H9 (cell line): ENCODE data around the gene C1QA. TPM values are rescaled to one million over a fixed set of nuclear protein-coding genes. Genes with fewer than 3 reads are reported as not detected.

ENCODE experiments used
- DNase-seq: peaks from one replicate; pipeline ENCODE4 v3.0.0-alpha.2; 2017
- H2AFZ ChIP-seq: one replicate; pipeline ENCODE4 v1.6.1; 2013; ENCODE audit warnings: mild to moderate bottlenecking, low read length, control low read depth, moderate library complexity
- H2AK5ac ChIP-seq: 2 replicates; pipeline ENCODE4 v1.6.1; 2013; ENCODE audit warnings: low read length, control low read depth, mixed read lengths; ENCODE audit not compliant: insufficient read length
- H2BK120ac ChIP-seq: one replicate; pipeline ENCODE4 v1.6.1; 2013; ENCODE audit warnings: low read depth, mild to moderate bottlenecking, low read length, control low read depth, inconsistent platforms; ENCODE audit not compliant: poor library complexity, severe bottlenecking
- H2BK12ac ChIP-seq: 2 replicates; pipeline ENCODE4 v1.6.1; 2013; ENCODE audit warnings: low read length, control low read depth, mixed read lengths, low read depth; ENCODE audit not compliant: insufficient read length
- H2BK15ac ChIP-seq: 2 replicates; pipeline ENCODE4 v1.6.1; 2013; ENCODE audit warnings: low read depth, low read length, control low read depth
- H2BK20ac ChIP-seq: one replicate; pipeline ENCODE4 v1.6.1; 2013; ENCODE audit warnings: low read depth, mild to moderate bottlenecking, low read length, control low read depth, inconsistent platforms; ENCODE audit not compliant: poor library complexity, severe bottlenecking
- H2BK5ac ChIP-seq: 2 replicates; pipeline ENCODE4 v1.6.1; 2013; ENCODE audit warnings: low read length, control low read depth, mixed read lengths; ENCODE audit not compliant: insufficient read length
- H3K14ac ChIP-seq: 2 replicates; pipeline ENCODE4 v1.6.1; 2013; ENCODE audit warnings: low read length, control low read depth; ENCODE audit not compliant: insufficient read depth
- H3K18ac ChIP-seq: 2 replicates; pipeline ENCODE4 v1.6.1; 2013; ENCODE audit warnings: low read depth, mild to moderate bottlenecking, mixed read lengths, low read length, control low read depth; ENCODE audit not compliant: insufficient read length
- H3K23ac ChIP-seq: 2 replicates; pipeline ENCODE4 v1.6.1; 2013; ENCODE audit warnings: low read length, control low read depth, mixed read lengths, low read depth; ENCODE audit not compliant: insufficient read length
- H3K23me2 ChIP-seq: 2 replicates; pipeline ENCODE4 v1.6.1; 2013; ENCODE audit warnings: low read depth, mild to moderate bottlenecking, mixed read lengths, low read length, control low read depth; ENCODE audit not compliant: insufficient read length, poor library complexity, severe bottlenecking
- H3K27ac ChIP-seq: 2 replicates; pipeline ENCODE4 v1.5.1; 2013; ENCODE audit warnings: low read length, control low read depth, mixed read lengths, low read depth; ENCODE audit not compliant: insufficient read length
- H3K27me3 ChIP-seq: 2 replicates; pipeline ENCODE4 v1.6.1; 2013; ENCODE audit warnings: low read length, control low read depth, inconsistent platforms; ENCODE audit not compliant: insufficient read depth
- H3K4ac ChIP-seq: 2 replicates; pipeline ENCODE4 v1.6.1; 2013; ENCODE audit warnings: low read depth, mild to moderate bottlenecking, control low read depth, inconsistent platforms, low read length, moderate library complexity
- H3K4me1 ChIP-seq: 2 replicates; pipeline ENCODE4 v1.6.1; 2013; ENCODE audit warnings: low read length, control low read depth, inconsistent platforms; ENCODE audit not compliant: insufficient read depth
- H3K4me2 ChIP-seq: 2 replicates; pipeline ENCODE4 v1.6.1; 2013; ENCODE audit warnings: low read length, control low read depth, mixed read lengths; ENCODE audit not compliant: insufficient read length, insufficient read depth
- H3K56ac ChIP-seq: 2 replicates; pipeline ENCODE4 v1.6.1; 2013; ENCODE audit warnings: low read depth, mild to moderate bottlenecking, mixed read lengths, low read length, control low read depth; ENCODE audit not compliant: insufficient read length
- H3K79me1 ChIP-seq: 2 replicates; pipeline ENCODE4 v1.6.1; 2013; ENCODE audit warnings: low read depth, mild to moderate bottlenecking, moderate library complexity, low read length, control low read depth, inconsistent platforms; ENCODE audit not compliant: insufficient read depth, poor library complexity, severe bottlenecking
- H3K79me2 ChIP-seq: 2 replicates; pipeline ENCODE4 v1.6.1; 2013; ENCODE audit warnings: low read length, control low read depth, inconsistent platforms; ENCODE audit not compliant: insufficient read depth
- H3K9ac ChIP-seq: 2 replicates; pipeline ENCODE4 v1.6.1; 2013; ENCODE audit warnings: low read length, control low read depth, mixed read lengths; ENCODE audit not compliant: insufficient read length; ENCODE audit errors: extremely low read depth
- H3K9me3 ChIP-seq: one replicate; pipeline ENCODE4 v1.6.1; 2013; ENCODE audit warnings: low read depth, low read length, inconsistent platforms; ENCODE audit not compliant: control insufficient read depth
- H3T11ph ChIP-seq: one replicate; pipeline ENCODE4 v1.6.1; 2013; ENCODE audit warnings: mild to moderate bottlenecking, low read length, control low read depth, inconsistent platforms
- H4K20me1 ChIP-seq: one replicate; pipeline ENCODE4 v1.6.1; 2013; ENCODE audit not compliant: control insufficient read depth, insufficient read length, insufficient read depth
- H4K5ac ChIP-seq: 2 replicates; pipeline ENCODE4 v1.6.1; 2013; ENCODE audit warnings: low read depth, mild to moderate bottlenecking, mixed read lengths, low read length, control low read depth; ENCODE audit not compliant: insufficient read length
- H4K8ac ChIP-seq: replicated peaks from 2 replicates; pipeline ENCODE4 v1.6.1; 2013; ENCODE audit warnings: low read length, control low read depth, mixed read lengths, low read depth; ENCODE audit not compliant: insufficient read length
- H4K91ac ChIP-seq: 2 replicates; pipeline ENCODE4 v1.6.1; 2013; ENCODE audit warnings: low read depth, mild to moderate bottlenecking, moderate library complexity, mixed read lengths, low read length, control low read depth; ENCODE audit not compliant: insufficient read length
- H3K27ac Mint-ChIP-seq, 3 experiments: 2 replicates in 2 of 3; 3 replicates in 1 of 3; pipeline ENCODE4 v1.8.0; 2020 to 2021; ENCODE audit warnings: mixed read lengths in 3 of 3, mild to moderate bottlenecking in 1 of 3, moderate library complexity in 1 of 3
- H3K27me3 Mint-ChIP-seq: 2 replicates; pipeline ENCODE4 v1.8.0; 2021; ENCODE audit warnings: low read depth, mild to moderate bottlenecking, moderate library complexity, mixed read lengths
- H3K36me3 Mint-ChIP-seq, 3 experiments: 2 replicates in 2 of 3; 3 replicates in 1 of 3; pipeline ENCODE4 v1.8.0; 2020 to 2021; ENCODE audit warnings: low read depth in 3 of 3, mixed read lengths in 3 of 3; ENCODE audit not compliant: insufficient read depth in 1 of 3
- H3K4me1 Mint-ChIP-seq, 2 experiments: 2 replicates each; pipeline ENCODE4 v1.8.0; 2020; ENCODE audit warnings: mixed read lengths in 2 of 2
- H3K4me3 Mint-ChIP-seq, 2 experiments: 2 replicates in 1 of 2; 3 replicates in 1 of 2; pipeline ENCODE4 v1.8.0; 2020 to 2021; ENCODE audit warnings: mild to moderate bottlenecking in 2 of 2, mixed read lengths in 2 of 2, moderate library complexity in 1 of 2
- H3K9me3 Mint-ChIP-seq, 2 experiments: 2 replicates in 1 of 2; 3 replicates in 1 of 2; pipeline ENCODE4 v1.8.0; 2020; ENCODE audit warnings: mild to moderate bottlenecking in 2 of 2, mixed read lengths in 2 of 2, moderate library complexity in 1 of 2
- CTCF ChIP-seq: fragments of 200-600 bp; sonication (generic); conservative IDR thresholded peaks from 3 replicates; pipeline ENCODE4 v1.8.0; 2021; ENCODE audit warnings: antibody characterized with exemption, mild to moderate bottlenecking
- WGBS: extraction: QIAGEN DNeasy Blood & Tissue Kit; methylation state at CpG from one replicate; pipeline ENCODE4 v1.1.7; 2013; ENCODE audit warnings: missing lambda C conversion rate, low lambda C conversion rate, mixed read lengths; ENCODE audit not compliant: insufficient read length; ENCODE audit errors: extremely low coverage; 5-methylcytosine and 5-hydroxymethylcytosine counted together
- total RNA-seq: library from RNA; stranded (reverse); gene quantifications from 2 replicates; pipeline ENCODE4 v1.2.1, GENCODE V29; 2021

Gene C1QA
- total RNA-seq, 1 experiment from 2014 or later, result not detected

- no CpG with 5 or more reads among the region's 1 CpG for WGBS
- Mint-ChIP-seq H3K4me3 (no peak overlapping the region), H3K9me3 (no peaks in the 10 kb centered on the region), H3K27ac (no peak overlapping the region), H3K36me3 (no peaks in the 10 kb centered on the region), H3K4me1 (no peaks in the 10 kb centered on the region), H3K27me3 (peaks cover 13% of the 10 kb centered on the region)
- no peak overlapping the region for H3K4me2 ChIP-seq
- no peak overlapping the region for H3K27ac ChIP-seq
- H4K5ac ChIP-seq, result no peak overlapping the region
- no peak overlapping the region for H3K18ac ChIP-seq
- no peaks in the 10 kb centered on the region for H3K4me1 ChIP-seq
- no peaks in the 10 kb centered on the region for H3K79me1 ChIP-seq
- no peak overlapping the region for H4K91ac ChIP-seq
- H3K4ac ChIP-seq, result no peak overlapping the region
- no peak overlapping the region for H2BK15ac ChIP-seq
- H3T11ph ChIP-seq, result no peak overlapping the region
- no peak overlapping the region for H2BK20ac ChIP-seq
- TF ChIP-seq CTCF, result no peak
- no peaks in the 10 kb centered on the region for H4K20me1 ChIP-seq
- no peaks in the 10 kb centered on the region for H3K27me3 ChIP-seq
- no peak overlapping the region for H2BK120ac ChIP-seq
- no peak overlapping the region for H3K23ac ChIP-seq
- no peak overlapping the region for H2BK5ac ChIP-seq
- no peak overlapping the region for H2AFZ ChIP-seq
- H3K79me2 ChIP-seq, result no peaks in the 10 kb centered on the region
- H3K56ac ChIP-seq, result no peak overlapping the region
- H2AK5ac ChIP-seq, result no peak overlapping the region
- H3K9me3 ChIP-seq, result no peaks in the 10 kb centered on the region
- H3K9ac ChIP-seq, result no peak overlapping the region
- DNase-seq, result no peak
- H2BK12ac ChIP-seq, result no peak overlapping the region
- H3K23me2 ChIP-seq, result no peaks in the 10 kb centered on the region
- no peak overlapping the region for H4K8ac ChIP-seq
- H3K14ac ChIP-seq, result no peak overlapping the region
Observed at GRCh38 chr1:22646384-22646783, 10.0 kb downstream of the C1QA start.
